NCI-H2107 (cell line): ENCODE results near the gene APOL2.
"Not testable (repeated sequence)": the region's sequence is repeated elsewhere in the genome, so short reads cannot be mapped to it uniquely, and the experiment has no call there.

ENCODE experiments used
- DNase-seq: peaks from one replicate; lab custom pipeline; 2025; lab: John Stamatoyannopoulos, UW

APOL2 gene

GRCh38 chr22:36221799-36222751 lies 17.3 kb downstream of the APOL2 start:
- no peak for DNase-seq

- no peak for DNase-seq
Measured at GRCh38 chr22:36220451-36220921, 18.8 kb downstream of the APOL2 start.

GRCh38 chr22:36218648-36219193 lies 20.6 kb downstream of the APOL2 start:
- no peak for DNase-seq

GRCh38 chr22:36215981-36216380 lies 23.3 kb downstream of the APOL2 start:
- DNase-seq, result no peak

GRCh38 chr22:36213586-36213985 lies 25.7 kb downstream of the APOL2 start:
- no peak for DNase-seq

GRCh38 chr22:36212901-36213300 lies 26.4 kb downstream of the APOL2 start:
- no peak for DNase-seq

- peak; percentile 16 for DNase-seq
Measured at GRCh38 chr22:36211237-36211861, 28.0 kb downstream of the APOL2 start.

- no peak for DNase-seq
Measured at GRCh38 chr22:36210224-36210623, 29.1 kb downstream of the APOL2 start.

GRCh38 chr22:36209488-36209908 lies 29.8 kb downstream of the APOL2 start:
- not testable (repeated sequence) for DNase-seq

GRCh38 chr22:36208914-36209313 lies 30.4 kb downstream of the APOL2 start:
- no peak for DNase-seq

GRCh38 chr22:36208162-36208765 lies 31.1 kb downstream of the APOL2 start:
- DNase-seq, result no peak

- no peak for DNase-seq
Measured at GRCh38 chr22:36206255-36206654, 33.1 kb downstream of the APOL2 start.

- DNase-seq, result not testable (repeated sequence)
Measured at GRCh38 chr22:36205573-36205972, 33.8 kb downstream of the APOL2 start.

GRCh38 chr22:36204632-36205015 lies 34.7 kb downstream of the APOL2 start:
- no peak for DNase-seq

GRCh38 chr22:36204001-36204631 lies 35.2 kb downstream of the APOL2 start:
- no peak for DNase-seq

- DNase-seq, result not testable (repeated sequence)
Measured at GRCh38 chr22:36203441-36203840, 35.9 kb downstream of the APOL2 start.

- DNase-seq, result peak; percentile 9
Measured at GRCh38 chr22:36202906-36203305, 36.4 kb downstream of the APOL2 start.

- DNase-seq, result no peak
Measured at GRCh38 chr22:36201630-36202319, 37.6 kb downstream of the APOL2 start, which contains the start of gene APOL4. APOL4 (minus strand) TSS chr22:36201809; CDS start chr22:36201734, 75 bp downstream.

GRCh38 chr22:36201025-36201424 lies 38.3 kb downstream of the APOL2 start:
- DNase-seq, result not testable (repeated sequence)

GRCh38 chr22:36199001-36199551 lies 40.3 kb downstream of the APOL2 start:
- no peak for DNase-seq

- no peak for DNase-seq
Measured at GRCh38 chr22:36198536-36198935, 40.8 kb downstream of the APOL2 start.
